GM21717 (cell line): ENCODE measurements around the gene TIMM21.

Experiments used
- ATAC-seq: cut with Tn5 transposase; IDR thresholded peaks from one replicate; pipeline ENCODE4 v1.9.1; 2021; ENCODE audit warnings: mild to moderate bottlenecking, moderate library complexity; ENCODE audit not compliant: unreplicated experiment

Gene TIMM21

DNA sequence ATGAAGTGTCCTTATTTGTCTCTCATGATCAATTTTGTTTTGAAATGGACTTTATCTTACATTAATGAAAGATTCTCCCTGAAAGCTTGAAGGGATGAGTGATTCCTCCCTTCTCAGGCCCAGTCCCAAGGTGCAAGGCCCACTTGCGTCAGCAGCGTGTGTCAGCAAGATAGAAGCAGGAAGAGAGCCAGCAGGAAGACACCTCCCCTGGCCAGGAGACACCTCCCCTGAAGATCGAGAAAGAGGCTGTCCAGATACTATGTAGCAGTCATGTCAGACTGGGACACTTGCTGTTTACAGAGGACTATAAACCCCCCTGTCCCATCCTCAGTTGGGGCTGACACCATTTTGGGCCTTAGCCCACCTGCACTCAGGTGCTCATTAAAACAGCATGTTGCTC, 38.3 kb downstream of the TIMM21 start:
- no peak for ATAC-seq

GRCh38 chr18:74190086-74190485, 41.8 kb downstream of the TIMM21 start:
- no peak for ATAC-seq

DNA sequence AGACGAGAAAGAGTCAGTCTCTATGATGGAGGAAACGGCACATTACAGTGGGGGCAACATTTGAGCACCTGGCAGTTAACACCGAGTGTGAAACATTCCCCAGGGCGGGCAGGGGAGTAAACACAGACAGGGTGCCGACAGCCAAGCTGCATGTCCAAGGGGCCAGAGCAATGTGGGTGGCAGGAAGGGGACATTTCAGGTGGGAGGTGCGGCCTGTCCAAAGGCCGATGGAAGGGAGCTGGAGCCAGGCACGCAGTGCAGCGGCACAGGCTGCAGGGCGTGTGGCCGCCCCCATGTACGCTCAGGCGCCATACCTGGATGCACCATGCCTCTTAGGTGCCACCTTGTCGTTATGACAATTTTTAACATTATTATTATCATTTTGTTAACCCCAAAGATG, 43.3 kb downstream of the TIMM21 start:
- ATAC-seq = no peak

DNA sequence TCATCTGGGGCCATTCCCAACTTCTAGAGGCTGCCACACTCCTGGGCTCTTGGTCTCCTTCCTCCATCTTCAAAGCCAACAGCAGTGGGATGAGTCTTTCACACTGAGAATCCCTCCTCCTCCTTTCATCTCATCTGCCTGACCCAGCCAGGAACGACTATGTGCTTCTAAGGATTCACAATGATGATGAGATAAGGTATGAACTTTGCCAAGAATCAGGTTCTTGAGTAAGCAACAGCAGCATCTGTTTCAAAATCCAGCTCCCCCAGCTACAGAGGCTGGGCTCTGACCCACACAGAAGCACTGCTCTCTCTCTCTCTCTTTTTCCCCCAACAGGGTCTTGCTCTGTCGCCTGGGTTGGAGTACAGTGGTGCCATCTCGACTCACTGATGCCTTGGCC, 46.4 kb downstream of the TIMM21 start:
- ATAC-seq = no peak

DNA sequence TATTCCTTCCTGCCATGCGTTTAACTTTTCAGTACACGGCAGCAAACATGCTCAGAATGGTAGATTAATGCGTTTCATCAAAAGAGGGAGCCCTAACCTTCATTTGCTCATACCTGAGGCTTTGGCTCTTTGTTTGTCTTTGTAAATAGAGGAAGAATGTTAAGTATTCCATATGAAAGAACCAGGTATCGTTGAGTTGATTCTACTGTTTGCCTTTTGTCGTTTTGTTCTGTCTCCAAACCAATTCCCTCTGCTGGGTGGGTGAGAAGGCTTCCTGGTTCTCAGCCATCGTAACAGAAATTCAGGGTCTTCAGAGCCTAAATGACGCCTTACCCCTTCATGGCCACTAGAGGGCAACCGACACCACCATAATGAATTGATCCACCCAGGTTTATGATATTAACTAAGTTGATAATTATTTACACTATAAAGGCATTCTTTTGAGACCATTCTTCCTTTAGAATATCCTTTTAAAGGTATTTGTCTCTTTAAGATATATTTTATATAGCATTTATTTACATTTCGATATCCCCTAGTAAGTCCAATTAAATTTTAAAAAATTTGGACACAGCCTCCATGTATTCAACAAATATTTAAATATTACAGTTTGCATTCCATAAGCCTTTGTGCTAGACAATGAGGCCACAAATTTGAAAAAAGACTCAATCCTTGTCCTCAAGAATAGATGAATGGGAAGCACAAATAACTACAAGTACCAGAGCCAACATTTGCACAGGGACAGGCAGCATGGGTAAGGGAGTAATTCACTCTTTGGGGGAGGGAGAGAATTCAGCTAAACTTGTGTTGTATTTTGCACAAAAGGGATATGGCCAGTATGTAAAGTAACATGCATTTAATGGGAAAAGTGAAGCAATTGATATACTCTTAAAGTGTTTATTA, 48.1 kb downstream of the TIMM21 start:
- ATAC-seq = peak; percentile 80

DNA sequence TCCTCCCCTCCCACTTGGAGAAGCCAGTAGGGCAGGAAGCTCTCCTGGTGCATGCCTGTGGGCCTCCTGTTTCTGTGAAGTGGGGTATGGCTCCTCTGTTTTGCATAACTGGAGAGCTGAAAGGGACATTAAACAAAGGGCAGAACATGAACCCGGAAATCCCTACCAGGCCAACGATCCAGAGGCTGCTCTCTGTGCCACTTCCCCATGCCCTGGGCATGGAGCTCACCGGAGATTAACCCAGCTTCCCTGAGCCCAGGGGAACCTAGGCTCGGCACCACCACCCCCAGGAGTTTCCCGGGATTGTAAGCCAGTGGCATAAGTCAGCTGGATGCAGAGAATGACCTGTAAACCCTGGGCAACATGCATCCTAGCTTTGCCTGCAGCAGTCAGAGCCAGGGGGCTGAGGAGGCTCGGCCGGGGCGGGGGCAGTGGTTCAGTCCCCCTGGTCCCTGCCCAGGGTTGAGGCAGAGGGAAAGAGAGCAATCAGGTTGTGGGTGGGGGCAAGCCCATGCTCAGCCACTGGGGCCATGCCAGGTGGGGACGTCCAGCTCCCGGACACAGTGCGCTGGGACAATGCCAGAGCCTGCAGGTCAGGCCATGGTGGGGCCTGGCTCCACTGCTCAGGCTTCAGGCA, 49.5 kb downstream of the TIMM21 start:
- ATAC-seq = no peak

GRCh38 chr18:74198453-74198852, 50.1 kb downstream of the TIMM21 start:
- no peak for ATAC-seq

DNA sequence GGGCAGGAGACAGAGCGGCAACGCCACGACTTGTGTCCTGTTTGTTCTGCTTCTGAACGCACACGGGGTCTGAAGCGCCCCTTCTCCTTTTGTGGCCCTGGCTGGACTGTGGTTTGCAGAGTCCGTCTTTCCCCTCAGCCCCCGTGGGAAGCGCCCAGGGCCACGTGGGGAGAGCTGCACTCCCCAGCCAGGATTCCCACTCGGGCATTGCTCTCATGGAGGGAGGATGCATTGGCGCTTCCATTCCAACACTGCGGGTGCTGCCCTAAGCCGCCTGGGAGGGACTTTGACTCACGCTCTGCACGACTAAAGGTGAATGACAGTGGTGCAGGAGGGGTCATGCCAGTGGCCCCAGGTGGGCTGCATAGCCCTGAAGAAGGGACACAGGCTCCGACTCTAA, 52.5 kb downstream of the TIMM21 start:
- ATAC-seq = no peak

GRCh38 chr18:74203811-74204210, 55.5 kb downstream of the TIMM21 start:
- no peak for ATAC-seq

DNA sequence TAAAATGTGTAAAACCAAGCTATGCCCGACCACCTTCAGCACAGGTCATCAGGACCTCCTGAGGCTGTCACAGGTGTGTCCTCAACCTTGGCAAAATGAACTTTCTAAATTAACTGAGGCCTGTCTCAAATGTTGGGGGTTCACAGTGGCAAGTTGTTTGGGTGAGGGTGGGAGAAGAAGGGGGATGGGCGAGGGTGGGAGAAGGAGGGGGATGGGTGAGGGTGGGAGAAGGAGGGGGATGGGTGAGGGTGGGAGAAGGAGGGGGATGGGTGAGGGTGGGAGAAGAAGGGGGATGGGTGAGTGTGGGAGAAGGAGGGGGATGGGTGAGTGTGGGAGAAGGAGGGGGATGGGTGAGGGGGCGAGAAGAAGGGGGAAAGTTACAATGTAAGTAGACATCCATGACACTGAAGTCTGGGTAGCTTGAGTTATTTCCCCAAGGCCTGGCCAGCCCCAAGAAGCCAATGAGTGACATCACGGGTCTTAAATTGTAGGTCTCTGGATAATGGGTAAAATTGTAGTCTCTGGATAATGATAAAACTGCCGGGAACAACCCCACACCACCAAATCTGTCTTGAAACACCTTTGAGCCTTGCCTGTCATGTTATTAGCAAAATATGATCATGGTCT, 56.3 kb downstream of the TIMM21 start:
- no peak for ATAC-seq
